Measurements from ENCODE around the gene COL5A1.

The COL5A1 gene

GRCh38 chr9:134611046-134611445 is 30.6 kb upstream of the COL5A1 start:
- TF ChIP-seq CTCF (IDR thresholded peaks at IDR 0.05; ENCODE audit: control insufficient read depth, extremely low read depth, insufficient read depth) = no peak
- H3K4me3 ChIP-seq (ENCODE audit: low read depth, low read length) = no peak overlapping the region
- DNase-seq (ENCODE audit: low read depth) = no peak

GRCh38 chr9:134612309-134612708 is 29.3 kb upstream of the COL5A1 start:
- no peak for TF ChIP-seq CTCF (IDR thresholded peaks at IDR 0.05; ENCODE audit: control insufficient read depth, extremely low read depth, insufficient read depth)
- no peak for DNase-seq (ENCODE audit: low read depth)

GRCh38 chr9:134612715-134613114 is 28.9 kb upstream of the COL5A1 start:
- H3K4me3 ChIP-seq (ENCODE audit: low read depth, low read length) = no peak overlapping the region
- DNase-seq (ENCODE audit: low read depth) = no peak
- no peak for TF ChIP-seq CTCF (IDR thresholded peaks at IDR 0.05; ENCODE audit: control insufficient read depth, extremely low read depth, insufficient read depth)

More at GRCh38 chr9:134612309-134612708, 29.3 kb upstream of the COL5A1 start:
- no peak overlapping the region for H3K4me3 ChIP-seq (ENCODE audit: low read depth, low read length)

- TF ChIP-seq CTCF (IDR thresholded peaks at IDR 0.05; ENCODE audit: control insufficient read depth, extremely low read depth, insufficient read depth) = no peak
- DNase-seq (ENCODE audit: low read depth) = no peak
- H3K4me3 ChIP-seq (ENCODE audit: low read depth, low read length) = no peak overlapping the region
Observed at GRCh38 chr9:134614256-134614655, 27.3 kb upstream of the COL5A1 start.

- H3K4me3 ChIP-seq (ENCODE audit: low read depth, low read length) = no peak overlapping the region
- DNase-seq (ENCODE audit: low read depth) = no peak
- no peak for TF ChIP-seq CTCF (IDR thresholded peaks at IDR 0.05; ENCODE audit: control insufficient read depth, extremely low read depth, insufficient read depth)
Observed at GRCh38 chr9:134616341-134616740, 25.3 kb upstream of the COL5A1 start.

GRCh38 chr9:134617246-134617645 is 24.4 kb upstream of the COL5A1 start:
- DNase-seq (ENCODE audit: low read depth) = no peak
- no peak overlapping the region for H3K4me3 ChIP-seq (ENCODE audit: low read depth, low read length)
- TF ChIP-seq CTCF (IDR thresholded peaks at IDR 0.05; ENCODE audit: control insufficient read depth, extremely low read depth, insufficient read depth) = no peak

- no peak overlapping the region for H3K4me3 ChIP-seq (ENCODE audit: low read depth, low read length)
- TF ChIP-seq CTCF (IDR thresholded peaks at IDR 0.05; ENCODE audit: control insufficient read depth, extremely low read depth, insufficient read depth) = no peak
- no peak for DNase-seq (ENCODE audit: low read depth)
Observed at GRCh38 chr9:134617836-134618162, 23.8 kb upstream of the COL5A1 start.

Data from LNCaP clone FGC (cell line).